ENCODE data around the gene ATP7B.

Gene ATP7B

GRCh38 chr13:51946163-51946669 lies 65.0 kb downstream of the ATP7B start:
- no peak for DNase-seq (ENCODE audit: low read depth)

- DNase-seq (ENCODE audit: low read depth) = no peak
Observed at GRCh38 chr13:51945149-51945548, 66.1 kb downstream of the ATP7B start.

- DNase-seq (ENCODE audit: low read depth) = no peak
Observed at GRCh38 chr13:51944428-51944827, 66.8 kb downstream of the ATP7B start.

- no peak for DNase-seq (ENCODE audit: low read depth)
Observed at GRCh38 chr13:51943721-51944120, 67.5 kb downstream of the ATP7B start.

GRCh38 chr13:51942189-51942588 lies 69.1 kb downstream of the ATP7B start:
- no peak for DNase-seq (ENCODE audit: low read depth)

- no peak for DNase-seq (ENCODE audit: low read depth)
Observed at GRCh38 chr13:51938454-51938853, 72.8 kb downstream of the ATP7B start.

GRCh38 chr13:51937320-51938290 lies 73.6 kb downstream of the ATP7B start:
- DNase-seq (ENCODE audit: low read depth) = no peak

GRCh38 chr13:51935326-51936171 lies 75.7 kb downstream of the ATP7B start:
- DNase-seq (ENCODE audit: low read depth) = no peak

- DNase-seq (ENCODE audit: low read depth) = no peak
Observed at GRCh38 chr13:51934461-51935087, 76.7 kb downstream of the ATP7B start.

GRCh38 chr13:51933466-51934058 lies 77.7 kb downstream of the ATP7B start:
- no peak for DNase-seq (ENCODE audit: low read depth)

GRCh38 chr13:51932231-51932630 lies 79.0 kb downstream of the ATP7B start:
- no peak for DNase-seq (ENCODE audit: low read depth)

GRCh38 chr13:51931606-51932005 lies 79.6 kb downstream of the ATP7B start:
- no peak for DNase-seq (ENCODE audit: low read depth)

GRCh38 chr13:51929699-51930098 lies 81.6 kb downstream of the ATP7B start:
- DNase-seq (ENCODE audit: low read depth) = no peak

- no peak for DNase-seq (ENCODE audit: low read depth)
Observed at GRCh38 chr13:51928231-51928630, 83.0 kb downstream of the ATP7B start.

GRCh38 chr13:51927129-51927528 lies 84.1 kb downstream of the ATP7B start:
- no peak for DNase-seq (ENCODE audit: low read depth)

- no peak for DNase-seq (ENCODE audit: low read depth)
Observed at GRCh38 chr13:51926528-51926885, 84.7 kb downstream of the ATP7B start.

GRCh38 chr13:51925865-51926527 lies 85.3 kb downstream of the ATP7B start:
- no peak for DNase-seq (ENCODE audit: low read depth)

GRCh38 chr13:51924756-51925544 lies 86.3 kb downstream of the ATP7B start:
- no peak for DNase-seq (ENCODE audit: low read depth)

- no peak for DNase-seq (ENCODE audit: low read depth)
Observed at GRCh38 chr13:51923983-51924539, 87.2 kb downstream of the ATP7B start.
